ENCODE data around the gene ALDH1L1.

The ALDH1L1 gene

GRCh38 chr3:126153695-126154360 is 26.6 kb downstream of the ALDH1L1 start:
- DNase-seq: no peak

- no peak for DNase-seq
Measured at GRCh38 chr3:126152901-126153694, 27.3 kb downstream of the ALDH1L1 start.

GRCh38 chr3:126152458-126152857 is 27.9 kb downstream of the ALDH1L1 start:
- DNase-seq: no peak

- no peak for DNase-seq
Measured at GRCh38 chr3:126151562-126152302, 28.7 kb downstream of the ALDH1L1 start.

- no peak for DNase-seq
Measured at GRCh38 chr3:126149960-126150515, 30.3 kb downstream of the ALDH1L1 start.

GRCh38 chr3:126149256-126149902 is 31.0 kb downstream of the ALDH1L1 start:
- no peak for DNase-seq

- DNase-seq: no peak
Measured at GRCh38 chr3:126147932-126148683, 32.3 kb downstream of the ALDH1L1 start.

- DNase-seq: no peak
Measured at GRCh38 chr3:126147147-126147931, 33.0 kb downstream of the ALDH1L1 start.

- DNase-seq: no peak
Measured at GRCh38 chr3:126146525-126147146, 33.8 kb downstream of the ALDH1L1 start.

GRCh38 chr3:126146034-126146433 is 34.4 kb downstream of the ALDH1L1 start:
- no peak for DNase-seq

- DNase-seq: no peak
Measured at GRCh38 chr3:126142652-126143051, 37.7 kb downstream of the ALDH1L1 start.

- no peak for DNase-seq
Measured at GRCh38 chr3:126137490-126138130, 42.8 kb downstream of the ALDH1L1 start.

GRCh38 chr3:126136428-126137220 is 43.8 kb downstream of the ALDH1L1 start:
- no peak for DNase-seq

- DNase-seq: no peak
Measured at GRCh38 chr3:126135406-126136076, 44.8 kb downstream of the ALDH1L1 start.

- no peak for DNase-seq
Measured at GRCh38 chr3:126135071-126135405, 45.3 kb downstream of the ALDH1L1 start.

- peak in 1 of 2 donors; percentile 27 for DNase-seq
Measured at GRCh38 chr3:126134219-126134975, 46.0 kb downstream of the ALDH1L1 start.

GRCh38 chr3:126133606-126134005 is 46.8 kb downstream of the ALDH1L1 start:
- no peak for DNase-seq
